ENCODE results near the gene EIF4E1B. TPM values are rescaled to one million over a fixed set of nuclear protein-coding genes. Genes with fewer than 3 reads are reported as not detected.
A peak's percentile ranks its signal among the peaks of the same experiment; 100 is the strongest.

EIF4E1B gene
- total RNA-seq, 2 donors from 2014 or later = not detected

DNA sequence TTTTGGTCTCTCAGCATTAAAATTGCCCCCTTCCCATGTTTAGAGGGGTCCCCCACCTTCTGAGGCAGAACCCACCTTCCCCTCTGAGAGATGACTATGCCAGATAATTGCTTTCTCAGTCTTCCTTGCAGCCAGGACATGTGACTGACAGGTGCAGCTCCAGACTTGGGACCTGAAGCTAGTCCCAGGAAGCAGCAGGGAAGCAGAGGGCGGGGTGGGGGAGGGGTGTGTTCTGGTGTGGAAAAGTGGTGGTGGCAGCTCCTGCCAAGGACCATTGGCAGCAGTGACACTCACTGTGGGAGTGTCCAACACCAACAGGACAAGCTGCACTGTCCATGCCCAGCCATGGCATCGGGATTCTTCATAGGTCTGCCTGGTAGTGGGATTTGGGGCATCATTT is 2.3 kb downstream of the EIF4E1B start:
- no peak for ATAC-seq
- H3K9me3 Mint-ChIP-seq = no peaks in the 10 kb centered on the region
- H3K27ac Mint-ChIP-seq = no peak overlapping the region
- no peak for DNase-seq (ENCODE audit: low spot score in 2 of 2)
- H3K36me3 Mint-ChIP-seq = no peaks in the 10 kb centered on the region

DNA sequence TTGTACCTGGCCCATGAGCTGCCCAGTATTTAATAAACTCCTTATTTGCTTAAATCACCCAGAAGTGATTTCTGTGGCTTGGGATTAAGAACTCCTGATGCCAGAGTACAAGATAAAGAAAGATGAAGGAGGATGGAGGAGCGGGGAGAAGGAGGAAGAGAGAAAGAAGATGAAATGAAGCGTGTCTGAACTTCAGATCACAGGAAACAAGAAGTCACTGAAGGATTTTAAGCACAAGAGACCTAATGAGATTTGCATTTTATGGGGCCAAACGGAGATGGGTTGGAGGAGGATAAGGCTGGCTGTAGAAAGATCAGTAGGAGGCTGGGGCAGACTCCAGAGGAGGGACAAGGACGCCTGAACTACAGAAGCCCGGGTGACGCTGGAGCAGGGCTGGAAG is 3.1 kb downstream of the EIF4E1B start:
- DNase-seq (ENCODE audit: low spot score in 2 of 2) = no peak
- Mint-ChIP-seq H3K27ac (no peak overlapping the region), H3K9me3 (no peaks in the 10 kb centered on the region), H3K36me3 (no peaks in the 10 kb centered on the region)
- no peak for ATAC-seq

DNA sequence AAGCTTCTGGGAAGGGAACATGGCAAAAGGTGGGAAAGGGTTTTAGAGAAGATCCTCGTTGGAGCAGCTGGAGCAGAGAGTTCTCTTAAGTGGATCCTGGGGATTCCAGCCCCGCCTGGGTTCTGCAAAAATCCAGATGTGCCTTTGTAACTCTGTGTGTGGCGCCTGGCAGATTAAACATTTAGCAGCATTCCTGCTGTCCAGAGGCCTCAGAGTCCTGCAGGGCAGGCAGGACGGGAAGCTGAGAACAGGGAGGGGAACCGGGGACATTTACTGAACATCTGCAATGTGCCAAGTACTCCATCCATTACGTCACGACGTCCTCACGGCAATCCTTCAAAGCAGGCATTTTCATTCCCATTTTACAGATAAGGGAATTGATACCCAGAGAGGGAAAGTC is 6.0 kb downstream of the EIF4E1B start:
- Mint-ChIP-seq H3K36me3 (no peaks in the 10 kb centered on the region), H3K9me3 (no peaks in the 10 kb centered on the region), H3K27ac (no peak overlapping the region)
- no peak for DNase-seq (ENCODE audit: low spot score in 2 of 2)
- no peak for ATAC-seq

DNA sequence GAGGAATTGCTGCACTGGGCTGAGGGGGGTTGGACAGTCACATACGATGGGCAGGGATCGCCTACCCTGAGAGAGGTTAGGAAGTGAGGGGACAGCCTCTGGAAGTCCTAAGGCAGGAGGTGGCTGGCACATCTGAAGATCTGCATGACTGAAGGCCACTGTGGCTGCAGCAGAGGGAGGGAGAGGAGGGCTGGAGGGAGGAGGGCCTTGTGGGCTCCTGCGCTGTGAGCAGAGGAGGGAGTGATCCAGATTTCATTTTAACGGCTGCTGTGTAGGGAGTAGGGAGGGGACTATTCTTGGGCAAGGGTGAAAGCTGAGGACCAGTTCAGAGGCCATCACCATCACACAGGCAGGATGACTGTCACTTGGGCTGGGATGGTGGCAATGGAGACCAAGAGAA is 7.1 kb downstream of the EIF4E1B start:
- Mint-ChIP-seq H3K27ac (no peak overlapping the region), H3K9me3 (no peaks in the 10 kb centered on the region), H3K36me3 (no peaks in the 10 kb centered on the region)
- ATAC-seq = no peak
- no peak for DNase-seq (ENCODE audit: low spot score in 2 of 2)

DNA sequence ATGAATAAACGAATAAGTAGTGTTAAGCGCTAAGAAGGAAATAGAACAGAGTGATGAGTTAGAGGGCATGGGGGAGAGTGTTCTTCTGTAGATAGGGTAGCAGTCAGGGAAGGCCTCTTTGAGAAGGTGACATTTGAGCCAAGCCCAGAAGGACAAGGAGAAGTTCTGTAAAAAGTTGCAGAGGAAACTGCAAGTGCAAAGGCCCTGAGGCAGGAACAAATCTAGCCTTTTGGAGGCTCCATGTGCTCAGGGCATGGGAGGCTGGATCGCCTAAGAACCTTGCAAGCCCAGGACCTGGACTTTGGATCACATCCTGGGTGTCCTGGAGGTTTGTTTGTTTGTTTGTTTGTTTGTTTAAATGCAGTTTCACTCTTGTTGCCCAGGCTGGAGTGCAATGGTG is 8.0 kb downstream of the EIF4E1B start:
- ATAC-seq = no peak
- Mint-ChIP-seq H3K27ac (no peak overlapping the region), H3K9me3 (no peaks in the 10 kb centered on the region), H3K36me3 (no peaks in the 10 kb centered on the region)
- DNase-seq (ENCODE audit: low spot score in 2 of 2) = no peak

DNA sequence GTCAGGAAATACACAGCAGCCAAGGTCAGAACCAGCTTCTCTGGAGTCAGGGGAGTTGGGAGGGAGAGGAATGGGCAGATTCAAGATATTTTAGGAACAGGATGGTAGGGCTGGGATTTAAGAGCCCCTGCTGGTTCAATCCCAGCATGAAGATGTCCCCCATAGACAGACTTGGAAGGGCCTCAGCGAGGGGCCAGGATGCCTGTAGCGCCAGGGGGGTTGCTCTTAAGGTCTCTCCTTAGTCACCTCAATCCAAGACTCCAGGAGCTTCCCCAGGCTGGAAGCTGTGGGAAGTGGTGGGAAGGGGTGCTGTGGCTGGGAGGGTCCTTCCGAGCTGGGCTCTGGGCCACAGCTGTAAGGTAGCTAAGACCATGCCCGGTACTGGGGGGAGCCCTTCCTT is 8.7 kb downstream of the EIF4E1B start:
- H3K27ac Mint-ChIP-seq = no peak overlapping the region
- DNase-seq (ENCODE audit: low spot score in 2 of 2) = no peak

DNA sequence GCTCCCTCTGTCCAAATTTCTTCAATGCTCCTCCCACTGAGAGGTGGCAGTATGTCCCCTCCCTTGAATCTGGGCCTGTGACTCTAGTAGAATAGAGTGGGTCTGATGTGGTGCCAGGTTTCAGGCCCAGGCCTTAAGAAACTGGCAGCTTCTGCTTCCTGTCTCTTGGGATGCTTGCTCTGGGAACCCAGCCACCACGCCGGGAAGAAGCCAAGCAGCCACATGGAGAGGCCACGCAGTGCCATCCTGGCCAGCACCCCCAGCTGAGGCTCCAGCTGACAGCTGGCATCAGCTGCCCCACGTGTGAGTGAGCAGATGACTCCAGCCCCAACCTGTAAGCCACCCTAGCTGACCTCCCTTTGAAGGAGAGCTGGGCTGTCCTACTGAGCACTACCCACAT is 9.5 kb downstream of the EIF4E1B start:
- Mint-ChIP-seq H3K36me3 (no peaks in the 10 kb centered on the region), H3K9me3 (no peaks in the 10 kb centered on the region), H3K27ac (no peak overlapping the region)
- DNase-seq (ENCODE audit: low spot score in 2 of 2) (no peak), ATAC-seq (no peak)

More for the DNA sequence above, 8.7 kb downstream of the EIF4E1B start:
- ATAC-seq = no peak
- Mint-ChIP-seq H3K36me3 (no peaks in the 10 kb centered on the region), H3K9me3 (no peaks in the 10 kb centered on the region)

DNA sequence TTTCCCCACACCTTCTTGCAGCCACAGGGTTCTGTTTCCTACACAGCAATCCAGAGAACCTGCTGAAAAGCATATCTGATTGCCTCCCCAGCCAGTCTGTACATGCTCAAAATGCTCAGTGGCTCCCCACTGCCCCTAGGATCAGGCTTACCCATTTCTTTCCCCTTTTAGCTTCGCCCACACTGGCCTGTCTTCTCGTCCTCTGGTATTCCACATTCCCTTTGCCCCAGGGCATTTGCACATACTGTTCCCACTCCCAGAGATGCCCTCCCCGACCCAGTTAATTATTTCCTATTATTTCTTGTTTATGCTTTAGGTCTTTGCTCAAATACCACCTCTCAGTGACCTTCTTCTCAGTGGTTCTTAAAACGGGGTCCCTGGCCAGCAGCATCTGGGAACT is 10.1 kb downstream of the EIF4E1B start:
- H3K27ac Mint-ChIP-seq = no peak overlapping the region
- DNase-seq (ENCODE audit: low spot score in 2 of 2) = no peak
- no peak for ATAC-seq
- H3K36me3 Mint-ChIP-seq = no peaks in the 10 kb centered on the region
- H3K9me3 Mint-ChIP-seq = no peaks in the 10 kb centered on the region

DNA sequence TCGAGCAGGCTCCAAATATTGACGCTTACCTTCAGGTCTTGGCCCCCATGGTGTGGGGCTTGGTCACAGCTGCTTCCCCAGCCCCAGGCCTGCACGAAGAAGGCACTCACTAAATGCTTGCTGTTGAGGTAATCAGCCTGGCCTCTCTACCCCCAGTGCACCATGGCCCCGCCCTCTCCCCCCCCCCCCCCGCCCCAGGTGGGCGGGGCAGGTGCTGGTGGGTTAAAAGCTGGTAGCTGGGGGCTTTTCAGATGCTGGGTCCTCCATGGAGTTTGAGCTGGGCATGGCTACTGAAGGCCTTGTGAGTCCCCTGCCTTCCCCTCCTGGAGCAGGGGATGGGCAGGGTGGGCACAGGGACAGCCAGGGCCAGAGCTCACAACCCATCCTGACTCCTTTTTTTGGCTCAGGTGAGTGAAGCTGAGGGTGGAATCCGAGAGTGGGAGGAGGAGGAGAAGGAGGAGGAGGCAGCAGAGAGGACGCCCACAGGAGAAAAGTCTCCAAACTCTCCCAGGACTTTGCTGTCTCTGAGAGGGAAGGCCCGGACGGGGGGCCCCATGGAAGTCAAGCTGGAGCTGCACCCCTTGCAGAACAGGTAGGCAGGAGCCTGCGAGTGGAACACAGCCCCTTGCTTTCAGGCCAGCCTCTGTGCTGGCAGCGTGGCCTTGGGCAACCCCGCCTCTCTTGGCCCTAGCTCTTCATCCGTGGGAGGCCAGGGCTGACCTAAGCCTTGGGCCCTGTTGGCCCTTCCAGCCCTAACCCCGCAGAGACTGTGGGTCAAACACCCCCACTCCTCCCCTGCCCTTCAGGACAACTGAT is 12.4 kb downstream of the EIF4E1B start:
- DNase-seq (ENCODE audit: low spot score in 2 of 2) = no peak
- no peak for ATAC-seq
- no peaks in the 10 kb centered on the region for H3K9me3 Mint-ChIP-seq
- no peaks in the 10 kb centered on the region for H3K36me3 Mint-ChIP-seq
- no peak overlapping the region for H3K27ac Mint-ChIP-seq

DNA sequence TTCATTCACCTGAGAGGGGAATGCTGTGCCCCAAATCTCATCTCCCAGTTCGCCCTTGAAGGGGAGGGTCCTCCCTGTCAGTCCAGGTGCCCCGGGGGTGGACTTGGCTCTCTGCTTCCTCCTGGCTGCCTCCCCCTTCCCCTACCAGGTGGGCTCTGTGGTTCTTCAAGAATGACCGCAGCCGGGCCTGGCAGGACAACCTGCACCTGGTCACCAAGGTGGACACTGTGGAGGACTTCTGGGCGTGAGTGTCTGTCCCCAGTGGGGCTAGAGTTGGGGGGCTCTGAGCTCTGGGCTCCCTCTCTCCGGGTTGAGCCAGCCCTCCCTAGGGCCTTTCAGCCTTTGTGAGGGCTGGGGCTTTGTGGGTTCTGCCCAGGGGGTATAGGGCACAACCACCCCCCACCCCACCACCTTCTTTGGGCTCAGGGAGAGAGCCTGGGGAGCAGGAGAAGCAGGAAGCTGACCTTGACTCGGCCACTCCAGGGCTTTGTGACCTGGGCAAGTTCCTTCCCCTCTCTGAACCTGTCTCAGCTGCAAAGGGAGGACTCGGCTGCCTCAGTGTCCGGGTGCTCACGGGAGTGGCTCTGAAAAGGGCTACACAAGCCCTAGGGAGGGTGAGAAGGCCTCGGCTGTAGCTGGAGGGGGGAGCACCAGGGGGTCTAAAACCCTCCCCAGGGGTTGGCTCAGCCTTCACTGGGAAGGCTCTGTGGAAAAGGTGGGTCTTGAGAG is 13.2 kb downstream of the EIF4E1B start:
- ATAC-seq (no peak), DNase-seq (ENCODE audit: low spot score in 2 of 2) (no peak)
- Mint-ChIP-seq H3K36me3 (no peaks in the 10 kb centered on the region), H3K27ac (no peak overlapping the region), H3K9me3 (no peaks in the 10 kb centered on the region)

DNA sequence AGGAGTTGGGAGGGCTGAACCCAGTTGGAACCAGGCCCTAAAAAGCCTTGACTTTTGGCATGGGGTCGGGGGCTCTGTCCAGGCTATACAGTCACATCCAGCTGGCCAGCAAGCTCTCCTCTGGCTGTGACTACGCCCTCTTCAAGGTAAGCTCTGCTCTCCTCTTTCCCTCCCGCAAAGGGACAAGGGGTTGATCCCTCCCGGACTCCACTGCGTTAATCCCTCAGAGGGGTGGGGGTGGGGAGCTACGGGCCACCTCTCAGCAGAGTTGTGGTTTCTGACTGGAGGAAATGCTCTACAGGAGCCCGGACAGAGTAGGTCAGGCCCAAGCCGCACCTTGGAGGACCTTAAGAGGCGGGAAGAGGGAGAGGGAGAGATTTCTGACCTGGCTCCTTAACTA is 13.8 kb downstream of the EIF4E1B start:
- DNase-seq (ENCODE audit: low spot score in 2 of 2) (no peak), ATAC-seq (no peak)

DNA sequence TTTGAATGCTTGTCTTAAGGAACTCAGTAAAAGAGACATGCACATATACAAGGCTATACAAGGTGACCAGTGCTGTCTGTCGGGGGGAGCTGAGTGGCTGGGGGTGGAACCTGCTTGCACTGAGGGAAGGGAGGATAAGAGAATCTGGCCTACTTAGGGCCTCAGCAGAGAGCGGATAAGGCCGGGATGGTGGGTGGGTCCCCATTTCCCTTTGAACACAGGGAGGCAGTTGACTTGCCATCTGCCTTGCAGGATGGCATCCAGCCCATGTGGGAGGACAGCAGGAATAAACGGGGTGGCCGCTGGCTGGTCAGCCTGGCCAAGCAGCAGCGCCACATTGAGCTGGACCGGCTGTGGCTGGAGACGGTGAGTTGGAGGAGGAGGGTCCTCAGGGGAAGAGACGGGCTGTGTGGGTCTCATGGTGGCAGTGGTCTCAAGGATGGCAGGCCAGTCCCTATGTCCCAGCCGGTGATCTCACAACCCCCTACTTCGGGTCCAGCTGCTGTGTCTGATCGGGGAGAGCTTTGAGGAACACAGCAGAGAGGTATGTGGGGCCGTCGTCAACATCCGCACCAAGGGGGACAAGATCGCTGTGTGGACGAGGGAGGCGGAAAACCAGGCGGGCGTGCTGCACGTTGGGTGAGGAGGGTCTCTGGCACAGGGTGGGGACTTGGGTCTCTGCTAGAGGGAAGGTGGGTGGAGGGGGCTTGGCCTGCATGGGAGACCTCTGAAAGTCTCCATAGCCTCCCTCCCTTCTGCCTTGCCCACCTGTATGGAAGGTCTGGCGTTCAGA is 14.6 kb downstream of the EIF4E1B start:
- Mint-ChIP-seq H3K27ac (no peak overlapping the region), H3K36me3 (no peaks in the 10 kb centered on the region), H3K9me3 (no peaks in the 10 kb centered on the region)
- DNase-seq (ENCODE audit: low spot score in 2 of 2) = no peak
- no peak for ATAC-seq

More for the DNA sequence above, 13.8 kb downstream of the EIF4E1B start:
- H3K36me3 Mint-ChIP-seq = no peaks in the 10 kb centered on the region
- H3K27ac Mint-ChIP-seq = no peak overlapping the region
- no peaks in the 10 kb centered on the region for H3K9me3 Mint-ChIP-seq

DNA sequence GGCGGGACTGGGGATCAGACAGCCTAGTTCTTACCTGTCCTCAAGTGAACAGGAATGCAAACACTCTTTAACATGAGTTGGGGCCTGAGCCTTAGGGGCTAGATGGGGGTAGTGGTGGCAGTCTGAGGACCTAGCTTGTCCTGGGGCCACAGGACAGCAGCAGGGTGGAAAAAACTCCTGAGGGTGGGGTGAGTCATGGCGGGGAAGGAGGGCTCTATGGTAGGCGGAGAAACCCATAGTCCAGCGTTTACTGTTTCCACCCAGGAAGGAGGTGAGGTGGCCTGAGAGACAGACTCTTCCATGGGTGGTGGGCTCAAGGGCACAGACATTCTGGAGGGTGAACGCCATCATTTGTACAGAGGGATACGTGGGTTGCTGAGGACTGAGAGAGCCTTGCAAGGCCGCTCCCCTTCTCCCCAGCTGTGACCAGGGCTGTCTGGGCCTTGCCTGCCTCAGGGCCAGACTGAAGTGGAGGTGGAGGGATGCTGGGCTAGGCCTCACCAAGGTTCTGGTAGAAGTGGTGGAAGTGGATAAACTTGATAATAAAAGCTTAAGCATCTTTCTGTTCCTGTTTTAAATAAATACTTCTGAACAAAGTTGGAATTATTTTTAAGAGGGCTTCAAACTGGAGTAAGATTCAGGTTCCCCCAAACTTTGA is 15.7 kb downstream of the EIF4E1B start:
- ATAC-seq = no peak
- Mint-ChIP-seq H3K27ac (peak overlapping the region; percentile 84 to 92), H3K36me3 (no peaks in the 10 kb centered on the region), H3K9me3 (no peaks in the 10 kb centered on the region)
- DNase-seq (ENCODE audit: low spot score in 2 of 2) = no peak

DNA sequence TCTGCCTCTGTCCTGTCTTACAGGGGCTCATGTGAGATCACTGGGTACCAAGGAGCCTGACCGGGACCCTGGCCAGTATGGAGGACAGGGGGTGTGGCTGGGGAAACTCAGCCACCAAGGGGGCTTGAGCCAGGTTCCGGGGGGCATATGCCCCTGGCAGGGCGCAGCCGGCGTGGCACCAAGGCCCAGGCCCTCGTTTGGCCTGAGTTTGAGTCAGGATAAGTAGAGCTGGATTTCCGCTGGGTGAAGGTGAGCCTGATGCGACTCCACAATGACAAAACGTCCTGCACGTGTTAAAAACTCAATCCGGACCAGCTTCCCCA is 16.2 kb downstream of the EIF4E1B start:
- Mint-ChIP-seq H3K36me3 (no peaks in the 10 kb centered on the region), H3K9me3 (no peaks in the 10 kb centered on the region), H3K27ac (peak overlapping the region; percentile 84 to 92)
- DNase-seq (ENCODE audit: low spot score in 2 of 2) (no peak), ATAC-seq (peak; percentile 19)

DNA sequence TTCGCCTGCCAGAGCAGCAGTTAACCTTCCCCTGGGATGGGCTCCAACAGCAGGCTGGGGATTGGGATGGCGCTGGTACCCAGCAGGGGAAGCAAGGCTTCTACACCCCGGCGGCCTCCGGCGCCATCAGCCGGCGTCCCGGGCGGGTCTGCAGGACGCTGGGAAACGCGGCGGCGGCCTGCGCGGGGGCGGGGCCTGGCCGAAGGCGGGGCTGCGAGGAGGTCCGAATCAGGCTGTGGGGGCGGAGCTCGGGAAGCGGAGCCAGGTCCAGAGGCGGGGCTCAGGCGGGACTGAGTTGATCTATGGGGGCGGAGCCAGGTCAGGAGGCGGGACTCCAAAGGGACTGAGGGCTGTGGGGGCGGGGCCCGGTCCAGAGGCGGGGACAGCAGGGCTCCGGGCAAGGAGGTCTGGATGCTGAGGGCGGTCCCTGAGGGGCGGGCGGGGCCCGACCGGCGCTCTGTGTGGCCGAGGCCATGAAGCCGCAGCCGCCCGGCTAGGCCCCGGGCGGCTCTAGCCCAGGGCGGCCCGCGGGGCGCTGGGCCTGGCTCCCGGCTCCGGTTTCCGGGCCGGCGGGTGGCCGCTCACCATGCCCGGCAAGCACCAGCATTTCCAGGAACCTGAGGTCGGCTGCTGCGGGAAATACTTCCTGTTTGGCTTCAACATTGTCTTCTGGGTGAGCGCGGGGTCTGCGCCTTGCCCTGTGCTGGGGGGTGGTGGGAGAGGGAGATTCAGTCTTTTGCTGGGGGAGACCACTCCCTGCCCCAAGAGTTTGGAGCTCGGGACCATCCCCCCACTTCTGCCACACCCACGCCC is 16.8 kb downstream of the EIF4E1B start, which contains the start of gene TSPAN17:
TSPAN17 (plus strand) TSS at position 455 of the 813 bp plus-strand sequence; CDS start at position 587, 132 bp downstream.
- peaks cover 0 to 3% of the 10 kb centered on the region in 2 donors for H3K36me3 Mint-ChIP-seq
- ATAC-seq (peak; percentile 92 to 96), DNase-seq (ENCODE audit: low spot score in 2 of 2) (peak; percentile 99 to 100)
- H3K9me3 Mint-ChIP-seq = no peaks in the 10 kb centered on the region
- peak within 1 kb of the TSS; percentile 86 to 92 for H3K27ac Mint-ChIP-seq

Measured in activated naive CD4-positive, alpha-beta T cell treated with anti-CD3 and anti-CD28 coated beads, Interleukin-2, amount 50 U/mL, for 72 hours (primary cell).